Measurements from ENCODE around the gene XPNPEP3.
"Not testable (repeated sequence)": the region's sequence is repeated elsewhere in the genome, so short reads cannot be mapped to it uniquely, and the experiment has no call there.

GRCh38 chr22:40845816-40846215 is 11.1 kb upstream of the XPNPEP3 start:
- TF ChIP-seq POLR2A (IDR thresholded peaks at IDR 0.05; ENCODE audit: low read depth, low read length); POLR2AphosphoS5 (IDR thresholded peaks at IDR 0.05; ENCODE audit: low read depth, low read length); TAF1 (IDR thresholded peaks at IDR 0.05; ENCODE audit: borderline replicate concordance, low read depth, low read length): not testable (repeated sequence)
